Measurements from ENCODE around the gene CDH24. TPM values are rescaled to one million over a fixed set of nuclear protein-coding genes. Genes with fewer than 3 reads are reported as not detected.
A peak's percentile ranks its signal among the peaks of the same experiment; 100 is the strongest.

Gene CDH24
- total RNA-seq, 1 experiment from 2014 or later, result 14.8 TPM

DNA sequence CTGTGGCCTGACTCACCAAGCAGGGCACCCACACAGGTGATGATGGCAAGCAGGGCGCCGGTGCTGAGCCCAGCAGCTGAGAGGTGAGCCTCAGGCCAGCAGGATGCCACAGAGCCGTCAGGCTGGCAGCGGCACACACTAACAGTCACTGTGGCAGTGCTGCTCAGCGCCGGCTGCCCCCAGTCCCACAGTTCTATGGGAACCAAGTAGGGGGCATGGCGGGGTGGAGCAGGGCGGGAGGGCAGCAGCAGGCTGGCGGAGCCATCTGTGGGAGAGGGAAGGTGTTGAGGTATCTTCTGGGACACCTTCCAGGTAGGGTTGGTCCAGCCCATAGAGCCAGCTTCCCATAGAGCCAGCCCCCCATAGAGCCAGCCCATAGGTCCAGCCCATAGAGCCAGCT, 8.3 kb downstream of the CDH24 start:
- BruUV-seq (replicated peaks), result no TSS peak
- Histone ChIP-seq H4K20me1 (ENCODE audit: low read length) (no peaks in the 10 kb centered on the region), H3K4me3 (ENCODE audit: low read length) (no peak overlapping the region), H3K9me3 (ENCODE audit: low read length) (no peaks in the 10 kb centered on the region), H3K9ac (ENCODE audit: low read length) (no peak overlapping the region), H3K9me2 (replicated peaks; ENCODE audit: low read length) (no peaks in the 10 kb centered on the region), H3K4me2 (ENCODE audit: low read length) (no peak overlapping the region), H3K27me3 (ENCODE audit: low read length) (no peaks in the 10 kb centered on the region), H3K4me1 (ENCODE audit: insufficient read depth, low read length) (peaks cover 8% of the 10 kb centered on the region), H3K36me3 (ENCODE audit: low read depth, low read length) (no peaks in the 10 kb centered on the region), H3F3A (ENCODE audit: low read length, unreplicated experiment) (no peaks in the 10 kb centered on the region), H3K79me2 (ENCODE audit: low read length) (no peaks in the 10 kb centered on the region), H3K27ac (ENCODE audit: low read length) (no peak overlapping the region), H2AFZ (ENCODE audit: low read length) (no peak overlapping the region)
- TF ChIP-seq EZH2phosphoT487 (IDR thresholded peaks at IDR 0.05; ENCODE audit: borderline replicate concordance, low read length) (no peak), EZH2 (IDR thresholded peaks at IDR 0.05; ENCODE audit: low read length, unreplicated experiment) (no peak)
- TF ChIP-seq, protein P1, sequence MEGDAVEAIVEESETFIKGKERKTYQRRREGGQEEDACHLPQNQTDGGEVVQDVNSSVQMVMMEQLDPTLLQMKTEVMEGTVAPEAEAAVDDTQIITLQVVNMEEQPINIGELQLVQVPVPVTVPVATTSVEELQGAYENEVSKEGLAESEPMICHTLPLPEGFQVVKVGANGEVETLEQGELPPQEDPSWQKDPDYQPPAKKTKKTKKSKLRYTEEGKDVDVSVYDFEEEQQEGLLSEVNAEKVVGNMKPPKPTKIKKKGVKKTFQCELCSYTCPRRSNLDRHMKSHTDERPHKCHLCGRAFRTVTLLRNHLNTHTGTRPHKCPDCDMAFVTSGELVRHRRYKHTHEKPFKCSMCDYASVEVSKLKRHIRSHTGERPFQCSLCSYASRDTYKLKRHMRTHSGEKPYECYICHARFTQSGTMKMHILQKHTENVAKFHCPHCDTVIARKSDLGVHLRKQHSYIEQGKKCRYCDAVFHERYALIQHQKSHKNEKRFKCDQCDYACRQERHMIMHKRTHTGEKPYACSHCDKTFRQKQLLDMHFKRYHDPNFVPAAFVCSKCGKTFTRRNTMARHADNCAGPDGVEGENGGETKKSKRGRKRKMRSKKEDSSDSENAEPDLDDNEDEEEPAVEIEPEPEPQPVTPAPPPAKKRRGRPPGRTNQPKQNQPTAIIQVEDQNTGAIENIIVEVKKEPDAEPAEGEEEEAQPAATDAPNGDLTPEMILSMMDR (conservative IDR thresholded peaks at IDR 0.05; ENCODE audit: low read depth, low read length), result no peak
- intact Hi-C loops (cut with micrococcal nuclease), result no loop called here
- POLR2A ChIA-PET (ENCODE audit: unreplicated experiment), result no interaction called here
- no peak for DNase-seq
- ATAC-seq, result no peak
- CTCF ChIA-PET, result no interaction called here

DNA sequence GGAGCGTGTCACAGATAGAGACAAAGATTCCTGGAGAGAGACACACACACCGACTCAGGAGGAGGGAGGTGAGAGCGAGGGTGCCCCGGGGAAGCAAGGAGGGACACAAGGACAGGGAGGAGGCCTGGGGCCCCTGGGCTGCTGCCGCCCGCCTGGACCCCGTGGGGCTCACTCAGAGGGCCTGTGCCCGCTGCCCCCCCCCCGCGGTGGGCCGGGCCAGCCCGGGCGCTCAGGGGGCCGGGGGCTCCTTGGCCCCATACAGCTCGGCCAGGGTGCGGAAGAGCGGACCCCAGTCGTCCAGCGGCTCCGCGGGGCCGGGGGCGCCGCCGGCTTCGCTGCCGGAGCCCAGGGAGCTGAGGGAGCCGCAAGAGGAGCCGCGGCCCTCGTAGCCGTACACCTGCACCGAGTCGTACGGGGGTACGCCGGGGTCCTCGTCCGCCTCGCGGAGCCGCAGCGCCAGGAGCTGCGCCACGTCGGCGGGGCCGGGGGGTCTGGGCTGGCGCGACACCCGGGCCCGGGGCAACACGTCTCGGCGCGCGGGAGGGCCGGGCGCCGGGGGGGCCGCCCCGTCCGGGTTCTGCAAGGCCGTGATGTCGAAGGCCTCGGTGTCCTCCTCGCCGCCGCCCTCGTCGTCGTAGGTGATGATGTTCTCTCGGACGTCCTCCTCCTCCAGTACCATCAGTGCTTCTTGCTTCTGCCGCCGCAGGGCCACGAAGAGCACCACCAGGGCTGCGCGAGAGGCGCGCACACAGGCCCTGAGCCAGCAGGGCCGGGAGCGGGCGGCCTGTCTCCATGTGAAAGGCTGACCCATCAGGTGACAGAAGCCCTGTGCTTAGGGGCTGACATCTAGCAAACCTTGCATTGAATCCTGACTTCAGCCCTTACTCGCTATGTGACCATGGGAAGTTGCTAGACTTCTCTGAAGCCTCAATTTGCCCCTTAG, 9.3 kb downstream of the CDH24 start:
- H3F3A ChIP-seq (ENCODE audit: low read length, unreplicated experiment), result no peaks in the 10 kb centered on the region
- DNase-seq (no peak), ATAC-seq (no peak)
- H3K9ac ChIP-seq (ENCODE audit: low read length), result no peak overlapping the region
- no peaks in the 10 kb centered on the region for H3K9me3 ChIP-seq (ENCODE audit: low read length)
- H3K27me3 ChIP-seq (ENCODE audit: low read length), result no peaks in the 10 kb centered on the region
- H2AFZ ChIP-seq (ENCODE audit: low read length), result no peak overlapping the region
- no TSS peak for BruUV-seq (replicated peaks)
- intact Hi-C loops (cut with micrococcal nuclease), result no loop called here
- no peak overlapping the region for H3K4me3 ChIP-seq (ENCODE audit: low read length)
- H4K20me1 ChIP-seq (ENCODE audit: low read length), result no peaks in the 10 kb centered on the region
- ChIA-PET CTCF (no interaction called here), POLR2A (ENCODE audit: unreplicated experiment) (no interaction called here)
- no peaks in the 10 kb centered on the region for H3K36me3 ChIP-seq (ENCODE audit: low read depth, low read length)
- TF ChIP-seq EZH2 (IDR thresholded peaks at IDR 0.05; ENCODE audit: low read length, unreplicated experiment), result no peak
- H3K27ac ChIP-seq (ENCODE audit: low read length), result no peak overlapping the region
- H3K4me2 ChIP-seq (ENCODE audit: low read length), result no peak overlapping the region
- no peaks in the 10 kb centered on the region for H3K9me2 ChIP-seq (replicated peaks; ENCODE audit: low read length)
- no peaks in the 10 kb centered on the region for H3K79me2 ChIP-seq (ENCODE audit: low read length)
- H3K4me1 ChIP-seq (ENCODE audit: insufficient read depth, low read length), result peaks cover 8% of the 10 kb centered on the region

DNA sequence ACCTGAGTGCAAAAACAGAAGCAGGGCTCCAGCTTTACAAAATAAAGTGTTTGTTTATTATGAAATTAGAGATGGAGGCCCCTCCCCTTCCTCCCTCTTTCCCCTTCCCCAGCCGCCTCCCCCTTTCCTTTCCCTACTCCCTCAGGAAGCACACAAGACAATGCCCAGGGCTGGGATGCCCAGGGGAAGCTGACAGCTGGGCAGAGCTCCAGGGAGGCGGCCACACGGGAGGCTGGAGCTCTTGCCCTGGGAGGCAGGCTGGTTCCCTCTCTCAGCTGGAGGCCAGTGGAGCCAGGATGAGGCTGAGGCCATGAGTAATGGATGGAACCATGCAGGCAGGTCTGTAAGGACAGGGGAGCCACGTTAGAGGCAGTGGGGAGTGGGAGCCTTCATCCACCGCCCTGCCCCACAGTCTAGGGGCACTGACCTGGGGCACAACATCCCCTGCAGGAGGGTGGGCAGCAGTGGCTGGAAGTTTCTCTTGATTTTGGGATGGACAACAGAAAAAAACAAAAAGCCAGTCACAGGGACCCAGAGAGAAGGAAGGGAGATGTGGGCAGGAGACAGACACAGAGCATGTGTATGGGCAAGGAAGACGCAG, 10.2 kb downstream of the CDH24 start:
- Histone ChIP-seq H3K9ac (ENCODE audit: low read length) (no peak overlapping the region), H3K36me3 (ENCODE audit: low read depth, low read length) (no peaks in the 10 kb centered on the region), H3K27me3 (ENCODE audit: low read length) (no peaks in the 10 kb centered on the region), H3K27ac (ENCODE audit: low read length) (no peak overlapping the region), H3K9me2 (replicated peaks; ENCODE audit: low read length) (no peaks in the 10 kb centered on the region), H3K4me1 (ENCODE audit: insufficient read depth, low read length) (peaks cover 11% of the 10 kb centered on the region), H3K79me2 (ENCODE audit: low read length) (no peaks in the 10 kb centered on the region), H3K9me3 (ENCODE audit: low read length) (no peaks in the 10 kb centered on the region), H4K20me1 (ENCODE audit: low read length) (no peaks in the 10 kb centered on the region), H2AFZ (ENCODE audit: low read length) (no peak overlapping the region), H3K4me2 (ENCODE audit: low read length) (no peak overlapping the region), H3K4me3 (ENCODE audit: low read length) (no peak overlapping the region), H3F3A (ENCODE audit: low read length, unreplicated experiment) (no peaks in the 10 kb centered on the region)
- CTCF ChIA-PET, result no interaction called here
- ATAC-seq (peak; percentile 68), DNase-seq (peak; percentile 27)
- POLR2A ChIA-PET (ENCODE audit: unreplicated experiment), result interaction anchor here (0.7 kb wide), 1 partner anchor 48 kb away, joined by 3 read pairs; the partner anchor contains the start of gene ACIN1
- intact Hi-C loops (cut with micrococcal nuclease), result no loop called here
- TF ChIP-seq EZH2 (IDR thresholded peaks at IDR 0.05; ENCODE audit: low read length, unreplicated experiment) (no peak), EZH2phosphoT487 (IDR thresholded peaks at IDR 0.05; ENCODE audit: borderline replicate concordance, low read length) (no peak)
- TF ChIP-seq, protein P1 (conservative IDR thresholded peaks at IDR 0.05; ENCODE audit: low read depth, low read length), result no peak
- BruUV-seq (replicated peaks), result no TSS peak

Measured in PC-3 (cell line).